GM18868 (cell line): ENCODE data around the gene WDR3.
A peak's percentile ranks its signal among the peaks of the same experiment; 100 is the strongest.
"Not testable (repeated sequence)": the region's sequence is repeated elsewhere in the genome, so short reads cannot be mapped to it uniquely, and the experiment has no call there.

Experiments
- ATAC-seq: cut with Tn5 transposase; IDR thresholded peaks from one replicate; pipeline ENCODE4 v1.9.1; 2021; ENCODE audit warnings: mild to moderate bottlenecking, moderate library complexity; ENCODE audit not compliant: unreplicated experiment

WDR3 gene

GRCh38 chr1:117929343-117930172, at the start of gene WDR3, which contains the start of gene GDAP2:
TSS of gene WDR3 (plus strand) at chr1:117929739. CDS start at chr1:117933320, 3,581 bp downstream.
TSS of gene GDAP2 (minus strand) at chr1:117929621. CDS start at chr1:117920357, 9,264 bp downstream.
- peak; percentile 93 for ATAC-seq

- ATAC-seq = no peak
These were observed 45.9 kb upstream of the WDR3 start for GRCh38 chr1:117883616-117884015.

GRCh38 chr1:117886101-117886795, 43.3 kb upstream of the WDR3 start:
- no peak for ATAC-seq

- no peak for ATAC-seq
These were observed 39.1 kb upstream of the WDR3 start for GRCh38 chr1:117890452-117890851.

- ATAC-seq = no peak
These were observed 37.0 kb upstream of the WDR3 start for GRCh38 chr1:117892512-117892911.

GRCh38 chr1:117894078-117894477, 35.5 kb upstream of the WDR3 start:
- no peak for ATAC-seq

- peak; percentile 99 for ATAC-seq
These were observed 33.9 kb upstream of the WDR3 start for GRCh38 chr1:117895482-117896114.

GRCh38 chr1:117897551-117897950, 32.0 kb upstream of the WDR3 start:
- ATAC-seq = no peak

- no peak for ATAC-seq
These were observed 29.7 kb upstream of the WDR3 start for GRCh38 chr1:117899801-117900200.

GRCh38 chr1:117902944-117903343, 26.6 kb upstream of the WDR3 start:
- no peak for ATAC-seq

- no peak for ATAC-seq
These were observed 25.1 kb upstream of the WDR3 start for GRCh38 chr1:117904485-117904884.

GRCh38 chr1:117905019-117905418, 24.5 kb upstream of the WDR3 start:
- ATAC-seq = no peak

- ATAC-seq = no peak
These were observed 18.5 kb upstream of the WDR3 start for GRCh38 chr1:117911051-117911450.

- no peak for ATAC-seq
These were observed 10.2 kb upstream of the WDR3 start for GRCh38 chr1:117919376-117919775.

- no peak for ATAC-seq
These were observed 7.5 kb upstream of the WDR3 start for GRCh38 chr1:117921991-117922390.

- not testable (repeated sequence) for ATAC-seq
These were observed 6.8 kb upstream of the WDR3 start for GRCh38 chr1:117922717-117923116.

- no peak for ATAC-seq
These were observed 3.6 kb upstream of the WDR3 start for GRCh38 chr1:117925981-117926380.

GRCh38 chr1:117928881-117929342, 627 bp upstream of the WDR3 start:
- peak; percentile 37 for ATAC-seq

- ATAC-seq = no peak
These were observed 571 bp downstream of the WDR3 start for GRCh38 chr1:117930173-117930447.

GRCh38 chr1:117930484-117930883, 945 bp downstream of the WDR3 start:
- no peak for ATAC-seq

GRCh38 chr1:117932576-117932975, 3.0 kb downstream of the WDR3 start:
- no peak for ATAC-seq

GRCh38 chr1:117933769-117934168, 4.2 kb downstream of the WDR3 start:
- ATAC-seq = no peak
